GM23338 (cell line): ENCODE results near the gene HOXB3.

ENCODE experiments used
- EZH2 ChIP-seq: fragments of 200-600 bp; sonication (generic); IDR thresholded peaks from one replicate; pipeline ENCODE4 v1.8.0; 2017; ENCODE audit warnings: antibody characterized with exemption, mild to moderate bottlenecking, low read depth; ENCODE audit not compliant: unreplicated experiment
- EZH2phosphoT487 ChIP-seq: fragments of 200-600 bp; sonication (generic); IDR thresholded peaks from one replicate; pipeline ENCODE4 v1.8.1; 2018; ENCODE audit warnings: antibody characterized with exemption; ENCODE audit not compliant: unreplicated experiment
- POLR2AphosphoS5 ChIP-seq: IDR thresholded peaks from 2 replicates; pipeline ENCODE4 v1.6.1; 2016; ENCODE audit warnings: antibody characterized with exemption, low read depth
- ZNF114 ChIP-seq: fragments of 250-450 bp; sonication (Bioruptor Pico); IDR thresholded peaks from 2 replicates; pipeline ENCODE4 v1.5.0; 2020; ENCODE audit warnings: mild to moderate bottlenecking, moderate library complexity
- ZNF331 ChIP-seq: fragments of 250-450 bp; sonication (Bioruptor Pico); IDR thresholded peaks from 2 replicates; pipeline ENCODE4 v1.5.0; 2020; ENCODE audit warnings: low read depth, mild to moderate bottlenecking, moderate library complexity
- TF ChIP-seq, protein P1 (sequence below), 2 experiments: fragments of 200-600 bp in 1 of 2; sonication (generic) in 1 of 2; conservative IDR thresholded peaks; 2 replicates each; pipeline versions ENCODE4 v1.5.1 to v1.6.1; 2016 to 2017; ENCODE audit warnings: antibody characterized with exemption in 2 of 2, low read depth in 2 of 2, mild to moderate bottlenecking in 2 of 2, moderate library complexity in 1 of 2
- TF ChIP-seq, protein P2 (sequence below): IDR thresholded peaks from one replicate; pipeline ENCODE4 v1.6.1; 2018; ENCODE audit warnings: antibody characterized with exemption; ENCODE audit not compliant: unreplicated experiment

DNA sequence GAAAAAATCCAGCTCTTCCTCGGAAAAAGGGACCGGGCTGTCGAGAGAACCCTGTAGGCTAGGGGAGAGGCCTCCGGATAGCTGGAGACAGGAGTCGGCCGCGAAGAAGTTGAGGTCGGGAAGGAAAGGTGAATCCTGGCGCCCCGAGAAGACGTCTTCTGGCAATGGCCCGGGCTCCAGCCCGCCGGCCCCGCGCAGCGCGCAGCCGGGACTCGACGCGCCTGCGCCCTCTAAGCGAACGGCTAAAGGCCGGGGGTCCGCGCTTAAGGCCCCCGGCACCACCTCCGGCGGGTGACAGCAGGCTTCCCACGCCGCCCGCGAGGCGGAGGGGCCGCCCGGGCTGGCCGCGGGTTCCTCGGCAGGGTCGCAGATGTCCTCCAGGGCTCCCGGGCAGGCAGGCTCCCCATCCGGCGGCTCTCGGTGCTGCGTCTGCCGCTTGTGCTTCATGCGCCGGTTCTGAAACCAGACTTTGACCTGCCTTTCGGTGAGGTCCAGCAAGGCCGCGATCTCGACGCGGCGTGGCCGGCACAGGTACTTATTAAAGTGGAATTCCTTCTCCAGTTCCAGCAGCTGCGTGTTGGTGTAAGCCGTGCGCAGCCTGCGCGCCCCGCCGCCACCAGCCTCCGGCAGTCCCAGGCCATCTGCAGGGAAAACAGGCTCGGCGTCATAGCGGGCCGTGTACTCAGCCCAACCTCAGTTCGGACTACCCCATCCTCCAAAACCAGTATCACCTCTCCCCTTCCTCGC lies 46.8 kb downstream of the HOXB3 start:
- TF ChIP-seq, protein P1, sequence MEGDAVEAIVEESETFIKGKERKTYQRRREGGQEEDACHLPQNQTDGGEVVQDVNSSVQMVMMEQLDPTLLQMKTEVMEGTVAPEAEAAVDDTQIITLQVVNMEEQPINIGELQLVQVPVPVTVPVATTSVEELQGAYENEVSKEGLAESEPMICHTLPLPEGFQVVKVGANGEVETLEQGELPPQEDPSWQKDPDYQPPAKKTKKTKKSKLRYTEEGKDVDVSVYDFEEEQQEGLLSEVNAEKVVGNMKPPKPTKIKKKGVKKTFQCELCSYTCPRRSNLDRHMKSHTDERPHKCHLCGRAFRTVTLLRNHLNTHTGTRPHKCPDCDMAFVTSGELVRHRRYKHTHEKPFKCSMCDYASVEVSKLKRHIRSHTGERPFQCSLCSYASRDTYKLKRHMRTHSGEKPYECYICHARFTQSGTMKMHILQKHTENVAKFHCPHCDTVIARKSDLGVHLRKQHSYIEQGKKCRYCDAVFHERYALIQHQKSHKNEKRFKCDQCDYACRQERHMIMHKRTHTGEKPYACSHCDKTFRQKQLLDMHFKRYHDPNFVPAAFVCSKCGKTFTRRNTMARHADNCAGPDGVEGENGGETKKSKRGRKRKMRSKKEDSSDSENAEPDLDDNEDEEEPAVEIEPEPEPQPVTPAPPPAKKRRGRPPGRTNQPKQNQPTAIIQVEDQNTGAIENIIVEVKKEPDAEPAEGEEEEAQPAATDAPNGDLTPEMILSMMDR (conservative IDR thresholded peaks at IDR 0.05; ENCODE audit: low read depth in 2 of 2) = no peak
- no peak for TF ChIP-seq POLR2AphosphoS5
- no peak for TF ChIP-seq ZNF114
- peak; percentile 31 for TF ChIP-seq EZH2phosphoT487
- peak; percentile 47 for TF ChIP-seq EZH2
- no peak for TF ChIP-seq ZNF331 (CRISPR knock-in tag)
- TF ChIP-seq, protein P2, sequence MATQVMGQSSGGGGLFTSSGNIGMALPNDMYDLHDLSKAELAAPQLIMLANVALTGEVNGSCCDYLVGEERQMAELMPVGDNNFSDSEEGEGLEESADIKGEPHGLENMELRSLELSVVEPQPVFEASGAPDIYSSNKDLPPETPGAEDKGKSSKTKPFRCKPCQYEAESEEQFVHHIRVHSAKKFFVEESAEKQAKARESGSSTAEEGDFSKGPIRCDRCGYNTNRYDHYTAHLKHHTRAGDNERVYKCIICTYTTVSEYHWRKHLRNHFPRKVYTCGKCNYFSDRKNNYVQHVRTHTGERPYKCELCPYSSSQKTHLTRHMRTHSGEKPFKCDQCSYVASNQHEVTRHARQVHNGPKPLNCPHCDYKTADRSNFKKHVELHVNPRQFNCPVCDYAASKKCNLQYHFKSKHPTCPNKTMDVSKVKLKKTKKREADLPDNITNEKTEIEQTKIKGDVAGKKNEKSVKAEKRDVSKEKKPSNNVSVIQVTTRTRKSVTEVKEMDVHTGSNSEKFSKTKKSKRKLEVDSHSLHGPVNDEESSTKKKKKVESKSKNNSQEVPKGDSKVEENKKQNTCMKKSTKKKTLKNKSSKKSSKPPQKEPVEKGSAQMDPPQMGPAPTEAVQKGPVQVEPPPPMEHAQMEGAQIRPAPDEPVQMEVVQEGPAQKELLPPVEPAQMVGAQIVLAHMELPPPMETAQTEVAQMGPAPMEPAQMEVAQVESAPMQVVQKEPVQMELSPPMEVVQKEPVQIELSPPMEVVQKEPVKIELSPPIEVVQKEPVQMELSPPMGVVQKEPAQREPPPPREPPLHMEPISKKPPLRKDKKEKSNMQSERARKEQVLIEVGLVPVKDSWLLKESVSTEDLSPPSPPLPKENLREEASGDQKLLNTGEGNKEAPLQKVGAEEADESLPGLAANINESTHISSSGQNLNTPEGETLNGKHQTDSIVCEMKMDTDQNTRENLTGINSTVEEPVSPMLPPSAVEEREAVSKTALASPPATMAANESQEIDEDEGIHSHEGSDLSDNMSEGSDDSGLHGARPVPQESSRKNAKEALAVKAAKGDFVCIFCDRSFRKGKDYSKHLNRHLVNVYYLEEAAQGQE = no peak
